Suprapubic skin (tissue), 4 donors: Measurements from ENCODE around the gene ANGPTL5. TPM values are rescaled to one million over a fixed set of nuclear protein-coding genes. Genes with fewer than 3 reads are reported as not detected.
"Not testable (repeated sequence)": the region's sequence is repeated elsewhere in the genome, so short reads cannot be mapped to it uniquely, and the experiment has no call there.

ENCODE experiments used
- DNase-seq, 2 donors: peaks; one replicate each; pipeline ENCODE4 v3.0.0-alpha.2; 2019; ENCODE audit warnings: low spot score in 2 of 2
- H3K27ac ChIP-seq: fragments of 200-600 bp; sonication (generic); one replicate; pipeline ENCODE4 v1.5.1; 2019
- H3K27me3 ChIP-seq: fragments of 200-600 bp; sonication (generic); one replicate; pipeline ENCODE4 v1.5.1; 2019
- H3K36me3 ChIP-seq: fragments of 200-600 bp; sonication (generic); one replicate; pipeline ENCODE4 v1.5.1; 2019
- H3K4me1 ChIP-seq: fragments of 200-600 bp; sonication (generic); one replicate; pipeline ENCODE4 v1.5.1; 2019
- H3K4me3 ChIP-seq: fragments of 200-600 bp; sonication (generic); one replicate; pipeline ENCODE4 v1.5.1; 2019; ENCODE audit warnings: mild to moderate bottlenecking
- H3K9me3 ChIP-seq: fragments of 200-600 bp; sonication (generic); one replicate; pipeline ENCODE4 v1.5.1; 2019
- EP300 ChIP-seq: sonication (generic); formaldehyde crosslinking; IDR thresholded peaks from one replicate; pipeline ENCODE4 v1.6.1; 2017; ENCODE audit warnings: antibody characterized with exemption
- POLR2A ChIP-seq, 2 donors: fragments of 450-650 bp; IDR thresholded peaks; one replicate each; pipeline ENCODE4 v1.6.1; 2017; ENCODE audit warnings: antibody characterized with exemption in 2 of 2, mild to moderate bottlenecking in 2 of 2, moderate library complexity in 2 of 2
- POLR2AphosphoS5 ChIP-seq, 3 donors: sonication (generic); formaldehyde crosslinking; IDR thresholded peaks; one replicate each; pipeline ENCODE4 v1.6.1; 2017; ENCODE audit warnings: antibody characterized with exemption in 3 of 3
- WGBS: methylation state at CpG from one replicate; pipeline ENCODE4 v1.1.5; 2018; 5-methylcytosine and 5-hydroxymethylcytosine counted together
- total RNA-seq, 4 donors: library from RNA; depleted of rRNA; stranded (reverse); fragments of >200 nt; gene quantifications; one replicate each; pipeline ENCODE4 v1.1.0, GENCODE V29; 2016
- TF ChIP-seq, protein P1 (sequence below), 2 donors: fragments of 200-600 bp in 1 of 2; fragments of 450-650 bp in 1 of 2; sonication (generic) in 1 of 2; IDR thresholded peaks; one replicate each; pipeline ENCODE4 v1.5.1; 2016 to 2019; ENCODE audit warnings: antibody characterized with exemption in 2 of 2, mild to moderate bottlenecking in 1 of 2, moderate library complexity in 1 of 2

The ANGPTL5 gene
- total RNA-seq = 1 to 10 TPM in 1 of 4 donors, under 1 TPM in 2, not detected in 1; 0.73 to 2.3 (median 0.76) TPM

- Histone ChIP-seq H3K27me3 (no peaks in the 10 kb centered on the region), H3K36me3 (no peaks in the 10 kb centered on the region), H3K9me3 (no peaks in the 10 kb centered on the region), H3K4me3 (peak within 1 kb of the TSS; percentile 52), H3K4me1 (peaks cover 23% of the 10 kb centered on the region), H3K27ac (peak within 1 kb of the TSS; percentile 88)
- no peak for DNase-seq
- TF ChIP-seq POLR2AphosphoS5 (IDR thresholded peaks at IDR 0.05) = no peak
- no peak for TF ChIP-seq EP300
- no peak for TF ChIP-seq POLR2A (IDR thresholded peaks at IDR 0.05)
- TF ChIP-seq, protein P1, sequence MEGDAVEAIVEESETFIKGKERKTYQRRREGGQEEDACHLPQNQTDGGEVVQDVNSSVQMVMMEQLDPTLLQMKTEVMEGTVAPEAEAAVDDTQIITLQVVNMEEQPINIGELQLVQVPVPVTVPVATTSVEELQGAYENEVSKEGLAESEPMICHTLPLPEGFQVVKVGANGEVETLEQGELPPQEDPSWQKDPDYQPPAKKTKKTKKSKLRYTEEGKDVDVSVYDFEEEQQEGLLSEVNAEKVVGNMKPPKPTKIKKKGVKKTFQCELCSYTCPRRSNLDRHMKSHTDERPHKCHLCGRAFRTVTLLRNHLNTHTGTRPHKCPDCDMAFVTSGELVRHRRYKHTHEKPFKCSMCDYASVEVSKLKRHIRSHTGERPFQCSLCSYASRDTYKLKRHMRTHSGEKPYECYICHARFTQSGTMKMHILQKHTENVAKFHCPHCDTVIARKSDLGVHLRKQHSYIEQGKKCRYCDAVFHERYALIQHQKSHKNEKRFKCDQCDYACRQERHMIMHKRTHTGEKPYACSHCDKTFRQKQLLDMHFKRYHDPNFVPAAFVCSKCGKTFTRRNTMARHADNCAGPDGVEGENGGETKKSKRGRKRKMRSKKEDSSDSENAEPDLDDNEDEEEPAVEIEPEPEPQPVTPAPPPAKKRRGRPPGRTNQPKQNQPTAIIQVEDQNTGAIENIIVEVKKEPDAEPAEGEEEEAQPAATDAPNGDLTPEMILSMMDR (IDR thresholded peaks at IDR 0.05) = no peak
- WGBS = 45% methylated on average over 2 of the region's 2 CpGs
Measured at GRCh38 chr11:101916422-101916821, at the start of gene ANGPTL5. Gene ANGPTL5 (minus strand): TSS chr11:101916522. CDS start chr11:101907909, 8,613 bp downstream.

- not testable (repeated sequence) for H3K27ac ChIP-seq, H3K9me3 ChIP-seq, H3K36me3 ChIP-seq, H3K4me3 ChIP-seq, H3K27me3 ChIP-seq, H3K4me1 ChIP-seq, DNase-seq
- 96% methylated on average over 10 of the region's 10 CpGs for WGBS
Measured at GRCh38 chr11:101964200-101964599, 47.9 kb upstream of the ANGPTL5 start.

DNA sequence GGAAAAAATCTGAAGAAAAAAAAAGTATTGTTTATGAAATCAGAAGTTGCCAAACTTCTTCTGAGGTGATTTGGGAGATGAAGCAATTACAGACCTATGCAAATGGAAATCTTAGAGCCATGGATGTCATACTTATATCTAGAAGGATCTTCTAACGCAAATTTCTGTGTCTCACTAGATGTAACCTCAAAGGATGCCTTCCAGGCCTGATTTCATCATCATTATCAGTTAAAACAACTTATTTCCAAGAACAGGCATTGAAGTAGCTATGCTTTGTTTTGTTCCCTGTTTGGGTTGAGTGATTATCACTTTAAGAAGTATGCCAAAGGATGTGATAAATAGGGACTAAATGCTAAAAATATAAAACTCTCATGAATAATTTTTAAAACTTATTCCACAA, 43.9 kb upstream of the ANGPTL5 start:
- DNase-seq = no peak

GRCh38 chr11:101955701-101956100, 39.4 kb upstream of the ANGPTL5 start:
- H3K4me1 ChIP-seq = no peaks in the 10 kb centered on the region
- H3K27me3 ChIP-seq = no peaks in the 10 kb centered on the region
- H3K36me3 ChIP-seq = peaks cover 7% of the 10 kb centered on the region
- DNase-seq = no peak
- H3K4me3 ChIP-seq = no peak overlapping the region
- WGBS = 91% methylated on average over 5 of the region's 5 CpGs
- H3K9me3 ChIP-seq = no peaks in the 10 kb centered on the region
- no peak overlapping the region for H3K27ac ChIP-seq
- no peak for TF ChIP-seq POLR2AphosphoS5 (IDR thresholded peaks at IDR 0.05)
- TF ChIP-seq, protein P1 (IDR thresholded peaks at IDR 0.05) = no peak
- TF ChIP-seq POLR2A (IDR thresholded peaks at IDR 0.05) = no peak
- no peak for TF ChIP-seq EP300

More for the DNA sequence above, 43.9 kb upstream of the ANGPTL5 start:
- Histone ChIP-seq H3K4me3 (no peak overlapping the region), H3K9me3 (no peaks in the 10 kb centered on the region), H3K4me1 (no peaks in the 10 kb centered on the region), H3K27ac (no peak overlapping the region), H3K36me3 (peaks cover 7% of the 10 kb centered on the region), H3K27me3 (no peaks in the 10 kb centered on the region)
- WGBS = 58% methylated on average over 1 of the region's 1 CpG
- TF ChIP-seq POLR2AphosphoS5 (IDR thresholded peaks at IDR 0.05) = no peak
- TF ChIP-seq POLR2A (IDR thresholded peaks at IDR 0.05) = no peak
- TF ChIP-seq EP300 = no peak
- TF ChIP-seq, protein P1 (IDR thresholded peaks at IDR 0.05) = no peak

DNA sequence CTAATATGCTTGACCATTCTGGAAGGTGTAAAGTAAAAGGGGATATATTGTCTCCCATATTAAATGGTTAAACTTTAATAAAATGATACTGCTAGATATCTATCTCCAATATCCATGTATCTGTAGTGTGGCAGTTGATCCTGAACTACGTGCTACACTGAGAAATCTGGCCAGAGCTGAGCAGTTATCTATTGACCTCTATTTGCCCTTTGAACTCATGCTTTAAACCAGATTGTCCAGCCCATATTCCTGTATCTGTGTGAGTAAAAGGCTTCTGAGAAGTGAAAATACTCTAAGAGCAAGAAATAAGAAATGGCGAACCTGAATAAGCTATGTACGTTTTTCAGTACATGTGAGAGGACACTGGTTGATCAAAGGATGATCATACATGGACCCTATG, 39.0 kb upstream of the ANGPTL5 start:
- no peaks in the 10 kb centered on the region for H3K9me3 ChIP-seq
- no peak for DNase-seq
- H3K27me3 ChIP-seq = no peaks in the 10 kb centered on the region
- no peak overlapping the region for H3K27ac ChIP-seq
- no peaks in the 10 kb centered on the region for H3K4me1 ChIP-seq
- no peak overlapping the region for H3K4me3 ChIP-seq
- no peak for TF ChIP-seq POLR2A (IDR thresholded peaks at IDR 0.05)
- TF ChIP-seq POLR2AphosphoS5 (IDR thresholded peaks at IDR 0.05) = no peak
- TF ChIP-seq, protein P1 (IDR thresholded peaks at IDR 0.05) = no peak
- TF ChIP-seq EP300 = no peak
- WGBS = 88% methylated on average over 3 of the region's 3 CpGs
- peaks cover 7% of the 10 kb centered on the region for H3K36me3 ChIP-seq

GRCh38 chr11:101949680-101950220, 33.4 kb upstream of the ANGPTL5 start:
- WGBS = 55% methylated on average over 1 of the region's 1 CpG
- H3K27me3 ChIP-seq = no peaks in the 10 kb centered on the region
- H3K4me1 ChIP-seq = no peaks in the 10 kb centered on the region
- no peaks in the 10 kb centered on the region for H3K9me3 ChIP-seq
- TF ChIP-seq POLR2A (IDR thresholded peaks at IDR 0.05) (no peak), POLR2AphosphoS5 (IDR thresholded peaks at IDR 0.05) (no peak), EP300 (no peak)
- TF ChIP-seq, protein P1 (IDR thresholded peaks at IDR 0.05) = no peak
- H3K36me3 ChIP-seq = peaks cover 10% of the 10 kb centered on the region
- no peak overlapping the region for H3K4me3 ChIP-seq
- DNase-seq = no peak
- no peak overlapping the region for H3K27ac ChIP-seq
